GM23338 (cell line): ENCODE measurements around the gene CNPY1. TPM values are rescaled to one million over a fixed set of nuclear protein-coding genes. Genes with fewer than 3 reads are reported as not detected.

ENCODE experiments used
- ATAC-seq: fragments of 200-7000 bp; cut with Tn5 transposase; 3 replicates; pipeline ENCODE4 v1.9.1; 2020
- DNase-seq: peaks from one replicate; pipeline ENCODE4 v3.0.0-alpha.2; 2015; ENCODE audit warnings: low spot score
- H2AFZ ChIP-seq: fragments of 200-600 bp; sonication (generic); 2 replicates; pipeline ENCODE4 v1.8.0; 2016; ENCODE audit warnings: antibody characterized with exemption, mild to moderate bottlenecking, moderate library complexity
- H3F3A ChIP-seq: fragments of 200-600 bp; sonication (generic); replicated peaks from 2 replicates; pipeline ENCODE4 v1.8.0; 2017; ENCODE audit warnings: antibody characterized with exemption, mixed run types, low read depth
- H3K27ac ChIP-seq: fragments of 200-600 bp; sonication (generic); 2 replicates; pipeline ENCODE4 v1.6.1; 2016; ENCODE audit warnings: low read depth
- H3K27me3 ChIP-seq: fragments of 200-600 bp; sonication (generic); 2 replicates; pipeline ENCODE4 v1.8.0; 2016; ENCODE audit warnings: mild to moderate bottlenecking, mixed run types, moderate library complexity; ENCODE audit not compliant: insufficient read depth
- H3K36me3 ChIP-seq: fragments of 200-600 bp; sonication (generic); 2 replicates; pipeline ENCODE4 v1.8.0; 2016; ENCODE audit warnings: mild to moderate bottlenecking; ENCODE audit not compliant: insufficient read depth
- H3K4me1 ChIP-seq: fragments of 200-600 bp; sonication (generic); 2 replicates; pipeline ENCODE4 v1.8.0; 2016; ENCODE audit warnings: mild to moderate bottlenecking, moderate library complexity; ENCODE audit not compliant: insufficient read depth
- H3K4me2 ChIP-seq: fragments of 200-600 bp; sonication (generic); 2 replicates; pipeline ENCODE4 v1.7.1; 2017; ENCODE audit warnings: mixed run types
- H3K4me3 ChIP-seq: fragments of 200-600 bp; sonication (generic); 2 replicates; pipeline ENCODE4 v1.6.1; 2016; ENCODE audit warnings: mixed run types
- H3K79me2 ChIP-seq: fragments of 200-600 bp; sonication (generic); replicated peaks from 2 replicates; pipeline ENCODE4 v1.8.0; 2017; ENCODE audit warnings: mild to moderate bottlenecking; ENCODE audit not compliant: insufficient read depth
- H3K9me2 ChIP-seq: fragments of 200-600 bp; sonication (generic); 2 replicates; pipeline ENCODE4 v1.8.0; 2017; ENCODE audit not compliant: insufficient read depth
- H4K20me1 ChIP-seq: fragments of 200-600 bp; sonication (generic); replicated peaks from 2 replicates; pipeline ENCODE4 v1.8.0; 2017; ENCODE audit warnings: mild to moderate bottlenecking; ENCODE audit not compliant: insufficient read depth
- H3K27ac Mint-ChIP-seq: 2 replicates; pipeline ENCODE4 v1.8.0; 2020; ENCODE audit warnings: inconsistent platforms, mild to moderate bottlenecking, moderate library complexity, mixed read lengths
- H3K27me3 Mint-ChIP-seq: 3 replicates; pipeline ENCODE4 v1.8.0; 2022; ENCODE audit warnings: low read depth, mild to moderate bottlenecking, moderate library complexity, mixed read lengths, inconsistent platforms; ENCODE audit not compliant: insufficient read depth, poor library complexity
- H3K36me3 Mint-ChIP-seq: 3 replicates; pipeline ENCODE4 v1.8.0; 2021; ENCODE audit warnings: low read depth, mild to moderate bottlenecking, inconsistent platforms, moderate library complexity, mixed read lengths
- H3K4me1 Mint-ChIP-seq: 3 replicates; pipeline ENCODE4 v1.8.0; 2020; ENCODE audit warnings: mild to moderate bottlenecking, inconsistent platforms, mixed read lengths
- H3K4me3 Mint-ChIP-seq: 3 replicates; pipeline ENCODE4 v1.8.0; 2021; ENCODE audit warnings: moderate library complexity, mild to moderate bottlenecking, inconsistent platforms, mixed read lengths
- H3K9me3 Mint-ChIP-seq: 3 replicates; pipeline ENCODE4 v1.8.0; 2020; ENCODE audit warnings: moderate library complexity, mild to moderate bottlenecking, inconsistent platforms, mixed read lengths
- CREB1 ChIP-seq: fragments of 250-450 bp; sonication (Bioruptor Pico); IDR thresholded peaks from 2 replicates; pipeline ENCODE4 v1.5.0; 2020; ENCODE audit warnings: low read depth, mild to moderate bottlenecking, moderate library complexity
- CTCF ChIP-seq, 2 experiments: fragments of 200-600 bp in 1 of 2; sonication (generic) in 1 of 2; conservative IDR thresholded peaks; 2 replicates each; pipeline versions ENCODE4 v1.5.1 to v1.6.1; 2016 to 2017; ENCODE audit warnings: antibody characterized with exemption in 2 of 2, low read depth in 2 of 2, mild to moderate bottlenecking in 2 of 2, moderate library complexity in 1 of 2
- ETS1 ChIP-seq: IDR thresholded peaks from 2 replicates; pipeline ENCODE4 v1.6.1; 2016; ENCODE audit warnings: antibody characterized with exemption
- EZH2 ChIP-seq: fragments of 200-600 bp; sonication (generic); IDR thresholded peaks from one replicate; pipeline ENCODE4 v1.8.0; 2017; ENCODE audit warnings: antibody characterized with exemption, mild to moderate bottlenecking, low read depth; ENCODE audit not compliant: unreplicated experiment
- JUNB ChIP-seq: IDR thresholded peaks from one replicate; pipeline ENCODE4 v1.6.1; 2016; ENCODE audit warnings: antibody characterized with exemption; ENCODE audit not compliant: unreplicated experiment
- NANOG ChIP-seq: IDR thresholded peaks from 2 replicates; pipeline ENCODE4 v1.6.1; 2016; ENCODE audit warnings: antibody characterized with exemption, borderline replicate concordance
- REST ChIP-seq: IDR thresholded peaks from one replicate; pipeline ENCODE4 v1.6.1; 2018; ENCODE audit warnings: antibody characterized with exemption; ENCODE audit not compliant: unreplicated experiment
- ZNF462 ChIP-seq: fragments of 250-450 bp; sonication (Bioruptor Pico); IDR thresholded peaks from 2 replicates; pipeline ENCODE4 v1.5.0; 2020; ENCODE audit warnings: mild to moderate bottlenecking, moderate library complexity
- polyA plus RNA-seq: library from polyadenylated mRNA; unstranded; fragments of >200 nt; fragmentation: Nextera tagmentation; extraction: Ambion mirVana; gene quantifications from 2 replicates; pipeline ENCODE4 v1.2.1, GENCODE V29; 2016
- total RNA-seq: library from RNA; depleted of rRNA; stranded (reverse); fragments of >200 nt; shearing (Covaris generic); gene quantifications from 2 replicates; pipeline ENCODE4 v1.2.3, GENCODE V29; 2014

CNPY1 gene
- total and polyA plus RNA-seq, 2 experiments from 2014 or later: not detected

- TF ChIP-seq REST: no peak
Observed at GRCh38 chr7:155540553-155540952, 5.8 kb downstream of the CNPY1 start (continued).

GRCh38 chr7:155538293-155538692, 8.1 kb downstream of the CNPY1 start:
- no peaks in the 10 kb centered on the region for H3K36me3 Mint-ChIP-seq
- H3K79me2 ChIP-seq: no peaks in the 10 kb centered on the region
- no peak overlapping the region for H3K4me2 ChIP-seq
- no peak overlapping the region for H3K4me3 ChIP-seq
- no peak overlapping the region for H2AFZ ChIP-seq
- H3K4me1 Mint-ChIP-seq: peaks cover 19% of the 10 kb centered on the region
- no peak overlapping the region for H3K27ac ChIP-seq
- no peaks in the 10 kb centered on the region for H3K9me2 ChIP-seq
- DNase-seq: no peak
- H3K27ac Mint-ChIP-seq: no peak overlapping the region
- no peak overlapping the region for H3K4me3 Mint-ChIP-seq
- no peaks in the 10 kb centered on the region; the same call in 2 of the 3 replicates for H3K9me3 Mint-ChIP-seq
- H3F3A ChIP-seq: no peaks in the 10 kb centered on the region
- peaks cover 45% of the 10 kb centered on the region for H3K27me3 Mint-ChIP-seq
- ATAC-seq: peak; percentile 21
- no peaks in the 10 kb centered on the region for H3K36me3 ChIP-seq
- peaks cover 4% of the 10 kb centered on the region; the same call in 1 of the 2 replicates for H3K4me1 ChIP-seq
- H3K27me3 ChIP-seq: peaks cover 36% of the 10 kb centered on the region
- H4K20me1 ChIP-seq: no peaks in the 10 kb centered on the region
- TF ChIP-seq CTCF (conservative IDR thresholded peaks at IDR 0.05; ENCODE audit: low read depth in 2 of 2): no peak
- TF ChIP-seq NANOG: no peak
- no peak for TF ChIP-seq ETS1
- no peak for TF ChIP-seq REST
- TF ChIP-seq JUNB: no peak
- TF ChIP-seq EZH2: no peak
- no peak for TF ChIP-seq CREB1 (CRISPR knock-in tag)
- TF ChIP-seq ZNF462 (CRISPR knock-in tag): no peak
